ENCODE measurements around the gene PXK. TPM values are rescaled to one million over a fixed set of nuclear protein-coding genes. Genes with fewer than 3 reads are reported as not detected.

PXK gene
- total RNA-seq, 1 donor from 2014 or later, result 32.0 TPM

- Mint-ChIP-seq H3K27me3 (ENCODE audit: low read depth) (no peaks in the 10 kb centered on the region), H3K4me1 (ENCODE audit: low read depth) (peaks cover 60% of the 10 kb centered on the region), H3K9me3 (ENCODE audit: low read depth) (no peaks in the 10 kb centered on the region), H3K36me3 (ENCODE audit: low read depth) (peaks cover 13% of the 10 kb centered on the region), H3K4me3 (ENCODE audit: unreplicated experiment) (no peak overlapping the region), H3K27ac (ENCODE audit: unreplicated experiment) (peak overlapping the region; percentile 88)
- no peak for TF ChIP-seq CTCF (IDR thresholded peaks at IDR 0.05)
- DNase-seq (ENCODE audit: low spot score), result no peak
Observed at GRCh38 chr3:58388550-58389091, 55.9 kb downstream of the PXK start.

- DNase-seq (ENCODE audit: low spot score), result no peak
- H3K4me1 Mint-ChIP-seq (ENCODE audit: low read depth), result peaks cover 35% of the 10 kb centered on the region
- peaks cover 19% of the 10 kb centered on the region for H3K36me3 Mint-ChIP-seq (ENCODE audit: low read depth)
- no peaks in the 10 kb centered on the region for H3K27me3 Mint-ChIP-seq (ENCODE audit: low read depth)
- no peak overlapping the region for H3K4me3 Mint-ChIP-seq (ENCODE audit: unreplicated experiment)
- peak overlapping the region; percentile 8 for H3K27ac Mint-ChIP-seq (ENCODE audit: unreplicated experiment)
- H3K9me3 Mint-ChIP-seq (ENCODE audit: low read depth), result no peaks in the 10 kb centered on the region
- no peak for TF ChIP-seq CTCF (IDR thresholded peaks at IDR 0.05)
Observed at GRCh38 chr3:58391156-58391865, 58.6 kb downstream of the PXK start.

- DNase-seq (ENCODE audit: low spot score), result no peak
- no peak overlapping the region for H3K27ac Mint-ChIP-seq (ENCODE audit: unreplicated experiment)
- TF ChIP-seq CTCF (IDR thresholded peaks at IDR 0.05), result no peak
- H3K4me3 Mint-ChIP-seq (ENCODE audit: unreplicated experiment), result no peak overlapping the region
- H3K9me3 Mint-ChIP-seq (ENCODE audit: low read depth), result no peaks in the 10 kb centered on the region
- H3K27me3 Mint-ChIP-seq (ENCODE audit: low read depth), result no peaks in the 10 kb centered on the region
- peaks cover 21% of the 10 kb centered on the region for H3K36me3 Mint-ChIP-seq (ENCODE audit: low read depth)
- peaks cover 27% of the 10 kb centered on the region for H3K4me1 Mint-ChIP-seq (ENCODE audit: low read depth)
Observed at GRCh38 chr3:58392181-58392580, 59.5 kb downstream of the PXK start.

GRCh38 chr3:58394339-58394738, 61.6 kb downstream of the PXK start:
- Mint-ChIP-seq H3K36me3 (ENCODE audit: low read depth) (peaks cover 30% of the 10 kb centered on the region), H3K4me3 (ENCODE audit: unreplicated experiment) (no peak overlapping the region), H3K27ac (ENCODE audit: unreplicated experiment) (no peak overlapping the region), H3K4me1 (ENCODE audit: low read depth) (peaks cover 5% of the 10 kb centered on the region), H3K27me3 (ENCODE audit: low read depth) (no peaks in the 10 kb centered on the region), H3K9me3 (ENCODE audit: low read depth) (no peaks in the 10 kb centered on the region)
- DNase-seq (ENCODE audit: low spot score), result no peak
- no peak for TF ChIP-seq CTCF (IDR thresholded peaks at IDR 0.05)

GRCh38 chr3:58398669-58399333, 66.1 kb downstream of the PXK start:
- no peak for DNase-seq (ENCODE audit: low spot score)
- Mint-ChIP-seq H3K36me3 (ENCODE audit: low read depth) (peaks cover 25% of the 10 kb centered on the region), H3K27me3 (ENCODE audit: low read depth) (no peaks in the 10 kb centered on the region), H3K4me1 (ENCODE audit: low read depth) (no peaks in the 10 kb centered on the region), H3K9me3 (ENCODE audit: low read depth) (no peaks in the 10 kb centered on the region), H3K27ac (ENCODE audit: unreplicated experiment) (no peak overlapping the region), H3K4me3 (ENCODE audit: unreplicated experiment) (no peak overlapping the region)
- no peak for TF ChIP-seq CTCF (IDR thresholded peaks at IDR 0.05)

Measured in chondrocyte (in vitro differentiated cells).